CD14-positive monocyte (primary cell): ENCODE data around the gene PKD1L1. TPM values are rescaled to one million over a fixed set of nuclear protein-coding genes. Genes with fewer than 3 reads are reported as not detected.

ENCODE experiments used
- DNase-seq, 3 donors: peaks; one replicate each; pipeline ENCODE4 v3.0.0-alpha.2; 2011 to 2022
- H2AFZ ChIP-seq: 2 replicates; pipeline ENCODE4 v1.6.0; 2012; ENCODE audit warnings: mild to moderate bottlenecking, low read depth, low read length, inconsistent platforms; ENCODE audit not compliant: insufficient read depth, poor library complexity, severe bottlenecking
- H3K27ac ChIP-seq, 2 donors: 1 replicate in 1 of 2; 2 replicates in 1 of 2; pipeline ENCODE4 v1.5.1; 2012 to 2013; ENCODE audit warnings: low read length in 2 of 2, control low read depth in 1 of 2, inconsistent platforms in 1 of 2, low read depth in 1 of 2, mild to moderate bottlenecking in 1 of 2
- H3K27me3 ChIP-seq, 2 donors: one replicate each; pipeline versions ENCODE4 v1.6.0 to v1.6.1; 2011 to 2013; ENCODE audit warnings: low read length in 2 of 2; ENCODE audit not compliant: control insufficient read depth in 2 of 2, insufficient read depth in 2 of 2
- H3K36me3 ChIP-seq, 2 donors: replicated peaks in 1 of 2; 1 replicate in 1 of 2; 2 replicates in 1 of 2; pipeline versions ENCODE4 v1.5.1 to v1.6.1; 2012 to 2013; ENCODE audit warnings: low read length in 2 of 2, control low read depth in 1 of 2, inconsistent platforms in 1 of 2, mild to moderate bottlenecking in 1 of 2; ENCODE audit not compliant: insufficient read depth in 2 of 2, control insufficient read depth in 1 of 2
- H3K4me1 ChIP-seq, 2 donors: 1 replicate in 1 of 2; 2 replicates in 1 of 2; pipeline versions ENCODE4 v1.5.1 to v1.6.1; 2012 to 2013; ENCODE audit warnings: low read length in 2 of 2, control low read depth in 1 of 2, inconsistent platforms in 1 of 2, mild to moderate bottlenecking in 1 of 2, moderate library complexity in 1 of 2; ENCODE audit not compliant: insufficient read depth in 2 of 2, control insufficient read depth in 1 of 2
- H3K4me2 ChIP-seq: replicated peaks from 2 replicates; pipeline ENCODE3; 2012; ENCODE audit warnings: low read length, moderate library complexity, mild to moderate bottlenecking; ENCODE audit not compliant: poor library complexity, severe bottlenecking; ENCODE audit errors: extremely low read depth
- H3K4me3 ChIP-seq, 3 experiments: fragments of 200-600 bp in 1 of 3; sonication (generic) in 1 of 3; replicated peaks in 1 of 3; 1 replicate in 2 of 3; 2 replicates in 1 of 3; pipeline ENCODE4 v1.5.1; 2011 to 2013; ENCODE audit warnings: low read length in 3 of 3, mild to moderate bottlenecking in 3 of 3, control low read depth in 2 of 3, low read depth in 2 of 3, inconsistent platforms in 1 of 3, moderate library complexity in 1 of 3
- H3K79me2 ChIP-seq: 2 replicates; pipeline ENCODE4 v1.6.0; 2012; ENCODE audit warnings: mild to moderate bottlenecking, control low read depth, inconsistent platforms, low read length, moderate library complexity; ENCODE audit not compliant: insufficient read depth
- H3K9ac ChIP-seq: 2 replicates; pipeline ENCODE4 v1.6.0; 2017; ENCODE audit warnings: low read length, mild to moderate bottlenecking; ENCODE audit not compliant: insufficient read depth, poor library complexity, severe bottlenecking
- H3K9me3 ChIP-seq, 2 donors: replicated peaks in 1 of 2; 1 replicate in 1 of 2; 2 replicates in 1 of 2; pipeline versions ENCODE4 v1.5.1 to v1.6.1; 2012 to 2013; ENCODE audit warnings: low read length in 2 of 2, control low read depth in 1 of 2; ENCODE audit not compliant: control insufficient read depth in 1 of 2, insufficient read depth in 1 of 2
- H4K20me1 ChIP-seq: 2 replicates; pipeline ENCODE4 v1.6.0; 2012; ENCODE audit warnings: mild to moderate bottlenecking, low read length, control low read depth, moderate library complexity; ENCODE audit not compliant: insufficient read depth
- H3K27ac Mint-ChIP-seq, 7 donors: one replicate each; pipeline ENCODE4 v1.8.0; 2020; ENCODE audit warnings: mild to moderate bottlenecking in 7 of 7, mixed read lengths in 7 of 7, moderate library complexity in 6 of 7, inconsistent platforms in 2 of 7
- H3K27me3 Mint-ChIP-seq, 3 donors: one replicate each; pipeline ENCODE4 v1.8.0; 2021 to 2022; ENCODE audit warnings: low read depth in 3 of 3, mild to moderate bottlenecking in 3 of 3, mixed read lengths in 3 of 3, moderate library complexity in 3 of 3, inconsistent platforms in 1 of 3
- H3K36me3 Mint-ChIP-seq, 2 donors: one replicate each; pipeline ENCODE4 v1.8.0; 2020; ENCODE audit warnings: mixed read lengths in 2 of 2, inconsistent platforms in 1 of 2, mild to moderate bottlenecking in 1 of 2
- H3K4me1 Mint-ChIP-seq: one replicate; pipeline ENCODE4 v1.8.0; 2020; ENCODE audit warnings: mild to moderate bottlenecking, mixed read lengths
- H3K4me3 Mint-ChIP-seq, 2 donors: one replicate each; pipeline ENCODE4 v1.8.0; 2020; ENCODE audit warnings: mild to moderate bottlenecking in 2 of 2, mixed read lengths in 2 of 2, moderate library complexity in 1 of 2
- H3K9me3 Mint-ChIP-seq, 7 donors: one replicate each; pipeline ENCODE4 v1.8.0; 2020 to 2022; ENCODE audit warnings: mixed read lengths in 7 of 7, mild to moderate bottlenecking in 6 of 7, moderate library complexity in 6 of 7, inconsistent platforms in 2 of 7
- WGBS: methylation state at CpG from one replicate; pipeline ENCODE4 v1.1.5; 2013; ENCODE audit warnings: missing lambda C conversion rate; ENCODE audit not compliant: insufficient coverage; 5-methylcytosine and 5-hydroxymethylcytosine counted together
- intact Hi-C, 2 donors: fragments of 100-400 bp; cut with micrococcal nuclease; formaldehyde crosslinking; loops; one replicate each; pipeline versions ENCODE4 v1.15.0 to v1.15.1; 2023
- polyA plus RNA-seq, 3 donors: library from polyadenylated mRNA; depleted of rRNA in 1 of 3; unstranded in 2 of 3; stranded (reverse) in 1 of 3; fragments of 300-500 nt in 2 of 3; fragments of >200 nt in 1 of 3; fragmentation: Illumina TruSeq in 2 of 3; gene quantifications; 1 replicate in 2 of 3; 2 replicates in 1 of 3; pipeline ENCODE4 v1.2.3, GENCODE V29; 2012 to 2021
- TF ChIP-seq, protein P1 (sequence below): fragments of 200-600 bp; IDR thresholded peaks from one replicate; pipeline ENCODE4 v1.8.0; 2022; ENCODE audit warnings: antibody characterized with exemption, mild to moderate bottlenecking

PKD1L1 gene
- polyA plus RNA-seq, 3 donors, result 0.19 TPM; not detected in 2

DNA sequence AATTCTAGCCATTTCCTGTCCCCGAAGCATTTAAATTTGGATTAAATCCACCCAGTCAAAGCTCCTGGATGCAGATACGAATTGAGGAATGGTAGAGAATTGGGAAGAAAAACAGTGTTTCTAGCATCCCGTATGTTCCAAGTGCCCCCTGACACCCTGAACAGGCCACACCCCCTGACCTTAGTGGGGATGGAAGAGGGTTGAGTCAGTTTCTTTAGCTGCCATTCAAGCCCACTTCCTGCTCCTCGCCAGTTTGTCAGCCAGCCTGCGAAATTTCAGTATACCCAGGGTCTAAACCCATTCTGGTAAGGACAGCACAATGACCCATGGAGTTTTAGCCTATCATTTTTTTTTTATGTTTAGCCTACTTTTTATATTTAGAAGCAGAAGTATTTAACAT is 101.1 kb downstream of the PKD1L1 start:
- H3K9me3 Mint-ChIP-seq, result no peaks in the 10 kb centered on the region
- TF ChIP-seq, protein P1, sequence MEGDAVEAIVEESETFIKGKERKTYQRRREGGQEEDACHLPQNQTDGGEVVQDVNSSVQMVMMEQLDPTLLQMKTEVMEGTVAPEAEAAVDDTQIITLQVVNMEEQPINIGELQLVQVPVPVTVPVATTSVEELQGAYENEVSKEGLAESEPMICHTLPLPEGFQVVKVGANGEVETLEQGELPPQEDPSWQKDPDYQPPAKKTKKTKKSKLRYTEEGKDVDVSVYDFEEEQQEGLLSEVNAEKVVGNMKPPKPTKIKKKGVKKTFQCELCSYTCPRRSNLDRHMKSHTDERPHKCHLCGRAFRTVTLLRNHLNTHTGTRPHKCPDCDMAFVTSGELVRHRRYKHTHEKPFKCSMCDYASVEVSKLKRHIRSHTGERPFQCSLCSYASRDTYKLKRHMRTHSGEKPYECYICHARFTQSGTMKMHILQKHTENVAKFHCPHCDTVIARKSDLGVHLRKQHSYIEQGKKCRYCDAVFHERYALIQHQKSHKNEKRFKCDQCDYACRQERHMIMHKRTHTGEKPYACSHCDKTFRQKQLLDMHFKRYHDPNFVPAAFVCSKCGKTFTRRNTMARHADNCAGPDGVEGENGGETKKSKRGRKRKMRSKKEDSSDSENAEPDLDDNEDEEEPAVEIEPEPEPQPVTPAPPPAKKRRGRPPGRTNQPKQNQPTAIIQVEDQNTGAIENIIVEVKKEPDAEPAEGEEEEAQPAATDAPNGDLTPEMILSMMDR, result no peak
- Histone ChIP-seq H3K4me1 (no peaks in the 10 kb centered on the region), H3K9me3 (no peaks in the 10 kb centered on the region), H3K79me2 (no peaks in the 10 kb centered on the region), H3K4me2 (no peak overlapping the region), H3K27ac (no peak overlapping the region), H3K27me3 (no peaks in the 10 kb centered on the region), H3K4me3 (no peak overlapping the region), H2AFZ (no peak overlapping the region), H4K20me1 (no peaks in the 10 kb centered on the region), H3K36me3 (no peaks in the 10 kb centered on the region), H3K9ac (no peak overlapping the region)
- peaks cover 1 to 7% (median 7%) of the 10 kb centered on the region in 3 donors for H3K27me3 Mint-ChIP-seq
- DNase-seq, result no peak
- H3K4me3 Mint-ChIP-seq, result no peak overlapping the region
- H3K36me3 Mint-ChIP-seq, result no peaks in the 10 kb centered on the region
- intact Hi-C loops, result no loop called here
- WGBS, result no CpG with 5 or more reads among the region's 5 CpGs
- H3K27ac Mint-ChIP-seq, result no peak overlapping the region
- no peaks in the 10 kb centered on the region for H3K4me1 Mint-ChIP-seq

DNA sequence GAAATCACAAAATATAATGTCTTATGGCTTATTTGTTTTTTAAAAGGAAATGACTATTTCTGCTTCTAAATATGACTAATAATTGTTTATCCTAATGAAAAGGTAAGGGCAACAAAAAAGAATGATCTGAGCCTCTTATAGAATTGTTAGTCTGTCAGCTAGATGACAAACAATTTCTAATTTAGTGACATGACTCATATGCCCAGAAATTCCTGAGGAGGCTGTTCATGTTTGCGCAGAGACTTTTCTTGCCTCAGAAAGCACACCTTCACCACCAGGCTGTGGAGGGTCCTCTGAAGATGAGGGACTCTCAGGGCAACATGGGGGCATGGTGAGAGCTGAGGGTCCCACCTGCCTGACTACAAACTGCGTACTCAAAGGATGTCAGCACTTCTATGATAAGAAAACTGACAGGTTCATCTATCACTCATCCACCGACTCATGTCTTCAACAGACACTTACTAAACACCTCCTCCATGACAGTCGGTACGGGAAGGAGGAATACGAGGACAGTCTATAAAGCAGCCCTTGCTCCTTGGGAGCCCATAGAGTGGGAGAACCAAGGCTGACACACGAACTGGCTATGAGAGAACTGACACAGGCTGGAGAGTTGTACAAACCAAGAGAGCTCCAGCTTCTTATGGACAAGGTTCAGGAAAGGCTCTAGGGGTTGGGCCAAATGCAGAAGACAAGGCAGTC is 102.0 kb downstream of the PKD1L1 start:
- no peaks in the 10 kb centered on the region for H3K4me1 Mint-ChIP-seq
- no peak overlapping the region for H3K4me2 ChIP-seq
- no peak overlapping the region for H3K27ac Mint-ChIP-seq

More for the DNA sequence above, 102.0 kb downstream of the PKD1L1 start:
- Mint-ChIP-seq H3K4me3 (no peak overlapping the region), H3K27me3 (peaks cover 1 to 8% (median 6%) of the 10 kb centered on the region in 3 donors), H3K9me3 (no peaks in the 10 kb centered on the region), H3K36me3 (no peaks in the 10 kb centered on the region)
- H2AFZ ChIP-seq, result no peak overlapping the region
- no peaks in the 10 kb centered on the region for H3K36me3 ChIP-seq
- intact Hi-C loops, result no loop called here
- no peak overlapping the region for H3K9ac ChIP-seq
- TF ChIP-seq, protein P1, result no peak
- no peak for DNase-seq
- H3K9me3 ChIP-seq, result no peaks in the 10 kb centered on the region
- no peaks in the 10 kb centered on the region for H4K20me1 ChIP-seq
- no peaks in the 10 kb centered on the region for H3K4me1 ChIP-seq
- no peak overlapping the region for H3K4me3 ChIP-seq
- no peaks in the 10 kb centered on the region for H3K27me3 ChIP-seq
- WGBS, result 93% methylated on average over 5 of the region's 7 CpGs
- H3K27ac ChIP-seq, result no peak overlapping the region
- H3K79me2 ChIP-seq, result no peaks in the 10 kb centered on the region
